NCI-H748 (cell line): ENCODE measurements around the gene C9orf72.
A peak's percentile ranks its signal among the peaks of the same experiment; 100 is the strongest.

Source experiments
- DNase-seq: peaks from one replicate; lab custom pipeline; 2025; ENCODE audit not compliant: unreplicated experiment; lab: John Stamatoyannopoulos, UW

Gene C9orf72

GRCh38 chr9:27581826-27582225, 8.5 kb upstream of the C9orf72 start:
- no peak for DNase-seq

- DNase-seq = peak; percentile 100
These were observed 631 bp upstream of the C9orf72 start for GRCh38 chr9:27573634-27574590.

- peak; percentile 83 for DNase-seq
These were observed 739 bp downstream of the C9orf72 start for GRCh38 chr9:27572566-27572917.

GRCh38 chr9:27572061-27572460, 1.2 kb downstream of the C9orf72 start:
- DNase-seq = peak; percentile 50

GRCh38 chr9:27571011-27571410, 2.3 kb downstream of the C9orf72 start:
- DNase-seq = no peak

- peak; percentile 8 for DNase-seq
These were observed 3.9 kb downstream of the C9orf72 start for GRCh38 chr9:27569406-27569805.

GRCh38 chr9:27566118-27566517, 7.2 kb downstream of the C9orf72 start:
- no peak for DNase-seq

GRCh38 chr9:27565696-27566095, 7.6 kb downstream of the C9orf72 start:
- no peak for DNase-seq

GRCh38 chr9:27564670-27565069, 8.6 kb downstream of the C9orf72 start:
- DNase-seq = no peak

- no peak for DNase-seq
These were observed 9.4 kb downstream of the C9orf72 start for GRCh38 chr9:27563738-27564430.

- no peak for DNase-seq
These were observed 11.6 kb downstream of the C9orf72 start for GRCh38 chr9:27561685-27562084.

- no peak for DNase-seq
These were observed 12.8 kb downstream of the C9orf72 start for GRCh38 chr9:27560457-27560856.

- no peak for DNase-seq
These were observed 15.0 kb downstream of the C9orf72 start for GRCh38 chr9:27558307-27558706.

- no peak for DNase-seq
These were observed 16.8 kb downstream of the C9orf72 start for GRCh38 chr9:27556470-27556869.

GRCh38 chr9:27554712-27555111, 18.6 kb downstream of the C9orf72 start:
- no peak for DNase-seq

- no peak for DNase-seq
These were observed 24.0 kb downstream of the C9orf72 start for GRCh38 chr9:27549196-27549755.

GRCh38 chr9:27548055-27548741, 25.1 kb downstream of the C9orf72 start:
- DNase-seq = peak; percentile 42

- DNase-seq = no peak
These were observed 27.8 kb downstream of the C9orf72 start for GRCh38 chr9:27545471-27545870.

- no peak for DNase-seq
These were observed 30.8 kb downstream of the C9orf72 start for GRCh38 chr9:27542508-27542907.

GRCh38 chr9:27541740-27542139, 31.5 kb downstream of the C9orf72 start:
- DNase-seq = no peak

- no peak for DNase-seq
These were observed 32.8 kb downstream of the C9orf72 start for GRCh38 chr9:27540502-27540901.
